HG03521 (cell line): Measurements from ENCODE around the gene PRR33.

Experiments used
- ATAC-seq: cut with Tn5 transposase; IDR thresholded peaks from one replicate; pipeline ENCODE4 v1.9.1; 2021; ENCODE audit warnings: mild to moderate bottlenecking, moderate library complexity; ENCODE audit not compliant: unreplicated experiment

The PRR33 gene

DNA sequence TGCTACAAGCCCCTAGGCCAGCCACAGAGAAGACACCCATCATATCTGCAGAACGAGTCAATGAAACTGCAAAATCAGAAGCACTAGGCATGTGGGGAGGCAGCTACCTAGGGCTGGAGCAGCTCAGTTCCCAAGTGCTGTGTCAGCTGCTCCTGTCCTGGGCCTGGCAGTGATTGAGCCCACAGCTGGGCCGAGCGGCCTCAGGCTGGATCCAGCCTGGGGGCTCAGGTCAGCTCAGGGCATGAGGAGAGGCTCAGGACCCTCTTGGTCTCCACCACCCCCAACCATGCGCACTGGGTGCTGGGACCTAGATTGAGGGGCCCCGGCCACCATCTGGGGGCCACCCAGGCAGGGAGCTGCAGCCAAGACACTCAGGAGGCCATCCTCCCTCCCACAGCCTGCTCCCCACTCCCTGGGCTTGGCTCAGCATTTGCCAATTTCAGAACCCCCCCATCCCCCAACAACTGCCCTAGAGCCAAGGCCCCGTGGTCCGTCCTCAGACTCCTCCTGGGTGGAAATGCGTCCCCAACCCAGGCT lies 25.4 kb upstream of the PRR33 start:
- ATAC-seq: no peak

DNA sequence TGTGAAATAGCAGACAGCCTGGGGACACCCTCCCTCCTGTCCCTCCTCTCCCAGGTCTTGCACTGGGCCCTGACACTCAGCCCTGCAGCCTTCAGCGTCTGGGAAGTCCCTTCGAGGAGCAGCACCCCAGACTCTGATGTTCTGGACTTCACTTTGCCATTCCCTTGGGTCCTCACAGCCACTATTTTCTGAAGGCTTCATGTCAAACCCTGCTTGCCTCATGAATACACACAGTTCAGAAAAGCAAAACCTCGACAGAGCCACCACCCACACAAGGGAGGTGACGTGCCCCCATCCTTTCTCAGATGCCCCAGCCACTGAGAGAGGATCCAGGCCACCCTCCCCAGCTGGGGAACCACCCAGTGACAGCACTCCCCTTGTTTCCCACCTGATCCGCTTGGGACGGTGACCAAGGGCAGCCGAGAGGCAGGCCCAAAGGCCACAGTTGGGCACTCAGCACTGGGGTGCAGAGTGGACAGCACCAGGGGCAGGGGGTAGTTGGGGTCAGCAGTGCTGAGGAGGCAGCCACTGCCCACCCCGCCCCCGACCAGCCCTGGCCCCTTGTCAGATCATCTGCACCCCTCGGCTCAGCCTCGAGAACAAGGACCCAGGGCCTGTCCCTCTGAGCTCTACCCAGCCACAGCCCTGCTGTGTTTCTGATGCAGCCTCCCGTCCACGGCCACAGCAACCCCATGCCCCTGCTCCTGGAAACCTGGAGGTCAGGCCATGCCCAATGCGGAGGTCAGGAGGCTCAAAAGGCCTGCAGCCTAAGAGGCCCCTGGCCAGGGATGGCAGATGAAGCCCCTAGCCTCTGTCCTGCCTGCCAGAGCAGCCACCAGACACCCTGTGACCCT lies 24.7 kb upstream of the PRR33 start:
- no peak for ATAC-seq

DNA sequence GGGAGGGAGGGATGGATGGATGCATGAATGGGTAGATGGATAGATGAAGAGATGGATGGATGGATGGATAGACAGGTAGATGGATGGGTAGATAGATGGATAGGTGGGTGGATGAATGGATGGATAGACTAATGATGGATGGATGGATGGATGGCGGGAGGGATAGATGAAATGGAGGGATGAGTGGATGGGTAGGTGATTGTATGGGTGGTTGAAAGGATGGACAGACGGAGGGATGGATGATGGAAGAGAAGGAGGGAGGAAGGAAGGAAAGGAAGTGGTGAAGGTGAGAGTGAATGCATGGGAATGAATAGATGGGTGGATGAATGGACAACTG lies 24.1 kb upstream of the PRR33 start:
- no peak for ATAC-seq

DNA sequence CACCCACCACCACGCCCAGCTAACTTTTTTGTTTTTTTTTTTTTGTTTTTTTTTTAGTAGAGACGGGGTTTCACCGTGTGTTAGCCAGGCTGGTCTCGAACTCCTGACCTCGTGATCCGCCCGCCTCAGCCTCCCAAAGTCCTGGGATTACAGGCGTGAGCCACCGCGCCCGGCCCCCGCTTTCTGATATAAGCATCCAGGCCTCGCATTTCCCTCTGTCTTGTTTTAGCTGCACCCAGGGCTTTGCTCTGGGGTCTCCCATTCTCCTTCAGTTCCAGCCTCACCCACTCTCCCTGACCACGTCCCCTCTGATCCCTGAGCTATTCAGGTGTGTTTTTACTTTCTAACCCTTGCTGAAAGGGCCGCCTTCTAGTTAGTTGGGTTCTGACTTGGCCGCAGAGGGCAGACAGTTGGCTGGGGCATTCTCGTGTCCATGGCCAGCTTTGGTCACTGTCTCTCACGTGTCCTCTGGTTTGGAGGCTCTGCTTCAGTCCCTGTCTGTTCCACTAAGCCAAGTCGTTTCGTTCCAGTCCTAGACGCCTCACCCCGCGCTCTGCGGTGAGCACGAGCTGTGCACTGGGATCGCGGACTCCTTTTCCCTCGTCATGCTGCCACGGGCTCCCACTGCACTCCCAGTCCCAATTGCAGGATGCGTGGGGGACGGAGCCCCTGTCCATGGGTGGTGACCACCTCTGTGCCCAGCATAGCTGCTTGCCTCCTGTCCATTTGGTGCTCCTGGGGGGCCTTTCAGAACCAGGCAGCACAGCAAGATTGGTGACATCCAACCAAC lies 21.8 kb upstream of the PRR33 start:
- ATAC-seq: no peak

- ATAC-seq: no peak
Measured at GRCh38 chr11:1912289-1912878, 20.7 kb upstream of the PRR33 start.

- no peak for ATAC-seq
Measured at GRCh38 chr11:1909524-1909923, 17.8 kb upstream of the PRR33 start.

DNA sequence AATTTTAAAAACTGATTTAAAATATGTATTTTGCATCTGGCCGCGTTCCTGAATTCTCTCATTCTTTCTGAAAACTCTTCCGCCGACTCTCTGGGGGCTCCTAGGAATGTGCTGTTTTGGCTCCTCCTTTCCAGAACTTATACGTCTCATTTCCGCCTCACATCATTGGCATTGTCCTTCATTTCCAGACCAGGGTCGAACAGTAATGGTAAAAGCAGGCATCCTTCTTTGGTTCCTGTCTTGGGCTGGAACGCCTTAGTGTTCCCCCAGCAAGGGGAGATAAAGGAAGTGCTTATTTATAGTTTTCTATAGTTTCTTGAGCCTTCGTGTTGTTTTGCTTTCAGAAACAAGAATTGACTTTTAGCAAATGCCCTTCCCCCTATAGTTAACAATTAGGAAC lies 16.9 kb upstream of the PRR33 start:
- ATAC-seq: no peak

- ATAC-seq: no peak
Measured at GRCh38 chr11:1906611-1907423, 15.1 kb upstream of the PRR33 start.

DNA sequence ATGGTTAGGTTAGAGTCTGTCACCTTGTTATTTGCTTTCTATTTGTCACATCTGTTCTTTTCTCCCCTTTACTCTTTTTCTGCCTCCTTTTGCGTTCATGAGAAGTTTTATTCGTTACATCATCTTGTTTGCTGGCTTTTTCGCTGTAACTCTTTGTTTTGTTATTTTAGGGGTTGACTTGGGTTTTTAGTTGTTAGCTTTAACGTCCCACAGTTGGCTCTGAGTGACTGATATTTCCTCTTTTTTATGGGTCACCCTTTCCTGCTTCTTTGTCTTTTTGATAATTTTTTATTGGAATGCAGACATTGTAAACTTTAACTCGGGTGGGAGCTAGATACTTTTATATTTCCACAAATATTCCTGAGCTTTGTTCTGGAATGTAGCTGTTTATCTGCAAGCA lies 14.5 kb upstream of the PRR33 start:
- no peak for ATAC-seq

GRCh38 chr11:1899686-1900085 lies 8.0 kb upstream of the PRR33 start:
- no peak for ATAC-seq

DNA sequence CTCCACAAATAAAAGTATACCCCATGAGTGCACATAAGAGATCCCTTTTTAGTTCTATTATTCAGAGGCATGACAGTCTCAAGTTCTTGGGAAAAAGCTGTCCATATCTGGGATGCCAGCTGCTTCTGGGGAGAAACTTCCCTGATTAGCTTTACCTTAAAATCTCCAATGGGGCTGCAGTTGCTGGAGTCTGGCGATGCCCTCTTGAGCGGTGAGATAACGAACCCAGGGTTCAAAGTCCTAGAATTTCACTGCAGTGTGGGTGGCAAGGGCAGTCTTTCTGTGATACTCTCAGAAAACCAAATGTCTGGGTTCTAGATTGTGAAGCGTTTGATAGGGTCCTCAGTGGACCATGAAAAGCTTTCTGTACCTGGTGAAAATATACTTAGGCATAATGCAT lies 7.4 kb upstream of the PRR33 start:
- no peak for ATAC-seq

DNA sequence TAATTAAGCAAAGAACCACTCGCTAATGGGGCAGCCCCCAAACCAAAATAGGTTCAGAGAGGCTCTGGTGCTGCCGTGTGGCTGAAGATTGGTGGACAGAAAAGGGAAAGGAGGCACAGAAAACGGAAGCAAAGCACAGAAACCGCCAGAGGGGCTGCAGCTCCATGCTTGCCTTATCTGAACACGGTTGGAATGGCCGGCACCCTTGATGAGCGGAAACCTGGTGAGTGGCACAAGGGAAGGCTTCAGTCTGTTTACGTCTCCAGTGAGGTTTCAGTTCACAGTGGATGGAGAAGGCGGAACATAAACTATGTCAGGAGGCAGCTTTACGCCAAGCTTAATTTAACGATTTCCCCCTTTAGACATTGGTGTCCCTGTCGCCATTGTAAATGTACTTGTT lies 5.2 kb upstream of the PRR33 start:
- no peak for ATAC-seq

GRCh38 chr11:1896468-1896867 lies 4.8 kb upstream of the PRR33 start:
- ATAC-seq: no peak

DNA sequence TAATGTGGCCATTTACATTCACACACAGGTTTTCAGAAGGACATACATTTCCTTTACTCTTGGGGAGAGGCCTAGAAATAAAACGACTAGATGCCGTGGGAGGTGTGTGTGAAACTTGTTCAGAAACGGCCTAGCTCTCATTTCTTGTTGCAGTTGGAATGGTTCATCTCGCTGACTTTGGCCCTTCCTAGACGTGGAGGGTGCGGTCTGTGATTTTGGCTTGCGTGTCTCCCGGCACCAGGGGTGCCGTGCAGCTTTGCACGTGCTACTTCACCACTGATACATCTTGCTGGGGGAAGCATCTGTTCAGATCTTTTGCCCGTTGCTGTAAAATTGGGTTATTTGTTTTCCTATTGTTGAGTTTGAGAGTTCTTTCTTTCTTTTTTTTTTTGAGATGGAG lies 3.1 kb upstream of the PRR33 start:
- ATAC-seq: no peak

- no peak for ATAC-seq
Measured at GRCh38 chr11:1893581-1894359, 2.1 kb upstream of the PRR33 start.

DNA sequence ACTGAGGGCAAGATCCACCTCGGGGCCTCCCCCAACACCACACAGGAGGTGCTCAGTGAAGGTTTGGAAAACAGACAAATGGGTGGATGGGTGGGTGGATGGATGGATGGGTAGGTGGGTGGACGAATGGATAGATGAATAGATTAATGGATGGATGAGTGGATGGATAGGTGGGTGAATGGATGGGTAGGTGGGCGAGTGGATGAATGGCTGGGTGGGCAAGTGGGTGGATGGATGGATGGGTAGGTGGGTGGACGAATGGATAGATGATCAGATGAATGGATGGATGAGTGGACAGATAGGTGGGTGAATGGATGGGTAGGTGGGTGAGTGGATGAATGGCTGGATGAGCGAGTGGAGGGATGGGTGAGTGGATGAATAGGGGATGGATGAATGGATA lies 863 bp upstream of the PRR33 start:
- no peak for ATAC-seq

DNA sequence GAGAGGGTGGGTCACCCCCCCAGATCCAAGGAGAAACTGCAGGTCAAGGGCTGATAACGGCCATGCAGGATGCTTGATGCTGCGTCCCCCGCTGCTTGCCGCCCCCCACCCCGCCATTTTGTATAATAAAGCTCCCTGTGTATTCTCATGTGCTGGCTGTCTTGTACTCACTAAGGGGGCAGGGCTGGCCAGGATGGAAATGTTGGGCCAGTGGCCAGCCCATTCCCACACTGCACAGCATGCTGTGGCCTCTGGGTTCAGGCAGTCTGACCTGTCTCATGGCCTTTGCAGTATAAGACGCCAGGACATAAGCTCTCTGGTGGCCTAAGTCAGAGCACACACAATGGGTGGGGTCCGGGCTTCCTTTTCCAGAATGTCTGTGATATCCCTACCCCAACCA lies 421 bp upstream of the PRR33 start:
- ATAC-seq: no peak

- ATAC-seq: no peak
Measured at GRCh38 chr11:1890856-1891830, 552 bp downstream of the PRR33 start.
